Keratinocyte (primary cell): ENCODE data around the gene SLC39A10. TPM values are rescaled to one million over a fixed set of nuclear protein-coding genes. Genes with fewer than 3 reads are reported as not detected.

Experiments used
- DNase-seq: peaks from one replicate; pipeline ENCODE4 v3.0.0-alpha.2; 2011; ENCODE audit warnings: low read depth, missing footprints, low spot score
- FAIRE-seq: peaks from 2 replicates; lab custom pipeline; 2011; peaks lifted over from hg19 to GRCh38; lab: Jason Lieb, UNC
- H2AFZ ChIP-seq: 2 replicates; pipeline ENCODE4 v1.6.0; 2012; ENCODE audit warnings: low read length, control low read depth, inconsistent platforms; ENCODE audit not compliant: control insufficient read depth
- H3K27ac ChIP-seq: 2 replicates; pipeline ENCODE4 v1.5.1; 2011; ENCODE audit warnings: low read length; ENCODE audit not compliant: control insufficient read depth, insufficient read depth
- H3K27me3 ChIP-seq: 3 replicates; pipeline ENCODE4 v1.6.0; 2011; ENCODE audit warnings: low read length; ENCODE audit not compliant: control insufficient read depth, insufficient read depth; ENCODE audit errors: extremely low read depth
- H3K36me3 ChIP-seq, 2 experiments: 2 replicates in 1 of 2; 3 replicates in 1 of 2; pipeline ENCODE4 v1.5.1; 2011; ENCODE audit warnings: low read length in 2 of 2, mild to moderate bottlenecking in 1 of 2; ENCODE audit not compliant: control insufficient read depth in 2 of 2, insufficient read depth in 2 of 2; ENCODE audit errors: extremely low read depth in 1 of 2
- H3K4me1 ChIP-seq: 3 replicates; pipeline ENCODE4 v1.5.1; 2011; ENCODE audit warnings: low read length; ENCODE audit not compliant: control insufficient read depth, insufficient read depth; ENCODE audit errors: extremely low read depth
- H3K4me2 ChIP-seq: 3 replicates; pipeline ENCODE4 v1.6.0; 2011; ENCODE audit warnings: low read depth, low read length; ENCODE audit not compliant: control insufficient read depth, insufficient read depth; ENCODE audit errors: extremely low read depth
- H3K4me3 ChIP-seq, 3 experiments: fragments of 200-600 bp in 1 of 3; sonication (generic) in 1 of 3; 2 replicates in 2 of 3; 3 replicates in 1 of 3; pipeline ENCODE4 v1.5.1; 2011 to 2016; ENCODE audit warnings: low read length in 3 of 3, mild to moderate bottlenecking in 3 of 3, control low read depth in 2 of 3, inconsistent platforms in 1 of 3, low read depth in 1 of 3, mixed read lengths in 1 of 3, mixed run types in 1 of 3, moderate library complexity in 1 of 3; ENCODE audit not compliant: control insufficient read depth in 2 of 3, insufficient read depth in 2 of 3; ENCODE audit errors: extremely low read depth in 1 of 3
- H3K79me2 ChIP-seq: 2 replicates; pipeline ENCODE4 v1.6.0; 2012; ENCODE audit warnings: low read length; ENCODE audit not compliant: control insufficient read depth, insufficient read depth
- H3K9ac ChIP-seq: 3 replicates; pipeline ENCODE4 v1.6.0; 2011; ENCODE audit warnings: low read length; ENCODE audit not compliant: control insufficient read depth, insufficient read depth; ENCODE audit errors: extremely low read depth
- H3K9me1 ChIP-seq: 3 replicates; pipeline ENCODE4 v1.6.0; 2011; ENCODE audit warnings: low read length; ENCODE audit not compliant: control insufficient read depth, insufficient read depth; ENCODE audit errors: extremely low read depth
- H3K9me3 ChIP-seq: 2 replicates; pipeline ENCODE4 v1.5.1; 2012; ENCODE audit warnings: low read depth, low read length; ENCODE audit not compliant: control insufficient read depth
- H4K20me1 ChIP-seq: 3 replicates; pipeline ENCODE4 v1.6.0; 2011; ENCODE audit warnings: low read length; ENCODE audit not compliant: control insufficient read depth, insufficient read depth; ENCODE audit errors: extremely low read depth
- CTCF ChIP-seq, 3 experiments: IDR thresholded peaks in 1 of 3; conservative IDR thresholded peaks in 1 of 3; optimal IDR thresholded peaks in 1 of 3; 2 replicates in 2 of 3; 3 replicates in 1 of 3; pipeline versions ENCODE3 to v1.5.1; 2011; ENCODE audit warnings: low read length in 3 of 3, mild to moderate bottlenecking in 3 of 3, moderate library complexity in 2 of 3, control low read depth in 1 of 3, inconsistent platforms in 1 of 3; ENCODE audit not compliant: insufficient read depth in 2 of 3; ENCODE audit errors: extremely low read depth in 1 of 3
- EZH2 ChIP-seq: IDR thresholded peaks from one replicate; pipeline ENCODE4 v1.6.1; 2012; ENCODE audit warnings: inconsistent platforms, mild to moderate bottlenecking, low read length, moderate library complexity
- dilution Hi-C: fragments of 300-500 bp; cut with MboI; formaldehyde crosslinking; loops from one replicate; pipeline ENCODE4 v1.7.0; 2020; ENCODE audit warnings: low sequenced_read_pairs; ENCODE audit not compliant: extremely low pct_ligation_motif_present
- polyA plus RNA-seq, 5 experiments: library from polyadenylated mRNA; depleted of rRNA in 3 of 5; stranded (reverse) in 3 of 5; stranded (forward) in 1 of 5; unstranded in 1 of 5; fragments of >200 nt; gene quantifications; 1 replicate in 1 of 5; 2 replicates in 3 of 5; 3 replicates in 1 of 5; pipeline versions ENCODE4 v1.2.1 to v1.2.3, GENCODE V29; 2011 to 2012; ENCODE audit warnings: missing spikeins in 2 of 5, low read depth in 1 of 5, low replicate concordance in 1 of 5

Gene SLC39A10
- polyA plus RNA-seq, 1 donor (not counting 4 experiments of a cell fraction or from before 2014, with no cell fraction given), result 19.4 TPM

GRCh38 chr2:195768431-195768830 is 111.4 kb downstream of the SLC39A10 start:
- no peak overlapping the region for H3K27ac ChIP-seq
- no peak for FAIRE-seq
- DNase-seq, result no peak
- TF ChIP-seq EZH2 (no peak), CTCF (optimal IDR thresholded peaks at IDR 0.05 in 1 of 3, IDR thresholded peaks at IDR 0.05 in 1 of 3, conservative IDR thresholded peaks at IDR 0.05 in 1 of 3; ENCODE audit: extremely low read depth in 1 of 3, insufficient read depth in 2 of 3, low read length in 3 of 3) (no peak)
- no peaks in the 10 kb centered on the region for H3K79me2 ChIP-seq
- no peaks in the 10 kb centered on the region for H3K9me3 ChIP-seq
- no peak overlapping the region for H3K9ac ChIP-seq
- H2AFZ ChIP-seq, result no peak overlapping the region
- H3K4me2 ChIP-seq, result no peak overlapping the region
- H3K4me1 ChIP-seq, result no peaks in the 10 kb centered on the region
- H3K9me1 ChIP-seq, result no peaks in the 10 kb centered on the region
- dilution Hi-C loops, result no loop called here
- no peaks in the 10 kb centered on the region for H3K27me3 ChIP-seq
- H3K36me3 ChIP-seq, result no peaks in the 10 kb centered on the region
- no peaks in the 10 kb centered on the region for H4K20me1 ChIP-seq
- H3K4me3 ChIP-seq, result no peak overlapping the region

GRCh38 chr2:195769975-195770374 is 112.9 kb downstream of the SLC39A10 start:
- H3K9me3 ChIP-seq, result no peaks in the 10 kb centered on the region
- no peak overlapping the region for H3K4me2 ChIP-seq
- H3K27me3 ChIP-seq, result no peaks in the 10 kb centered on the region
- H3K4me1 ChIP-seq, result no peaks in the 10 kb centered on the region
- H3K27ac ChIP-seq, result no peak overlapping the region
- no peak overlapping the region for H3K4me3 ChIP-seq
- FAIRE-seq (no peak), DNase-seq (no peak)
- TF ChIP-seq CTCF (optimal IDR thresholded peaks at IDR 0.05 in 1 of 3, IDR thresholded peaks at IDR 0.05 in 1 of 3, conservative IDR thresholded peaks at IDR 0.05 in 1 of 3; ENCODE audit: extremely low read depth in 1 of 3, insufficient read depth in 2 of 3, low read length in 3 of 3) (no peak), EZH2 (no peak)
- H2AFZ ChIP-seq, result no peak overlapping the region
- dilution Hi-C loops, result no loop called here
- no peaks in the 10 kb centered on the region for H3K9me1 ChIP-seq
- no peaks in the 10 kb centered on the region for H3K36me3 ChIP-seq
- no peaks in the 10 kb centered on the region for H3K79me2 ChIP-seq
- H4K20me1 ChIP-seq, result no peaks in the 10 kb centered on the region
- H3K9ac ChIP-seq, result no peak overlapping the region
